ENCODE measurements around the gene EIF1AD. TPM values are rescaled to one million over a fixed set of nuclear protein-coding genes. Genes with fewer than 3 reads are reported as not detected.

The EIF1AD gene
- total and polyA plus RNA-seq, 9 of the 15 experiments (the other 6 are each of a cell fraction or from before 2014, with no cell fraction given): 50.1 to 98.8 (median 58.7) TPM

DNA sequence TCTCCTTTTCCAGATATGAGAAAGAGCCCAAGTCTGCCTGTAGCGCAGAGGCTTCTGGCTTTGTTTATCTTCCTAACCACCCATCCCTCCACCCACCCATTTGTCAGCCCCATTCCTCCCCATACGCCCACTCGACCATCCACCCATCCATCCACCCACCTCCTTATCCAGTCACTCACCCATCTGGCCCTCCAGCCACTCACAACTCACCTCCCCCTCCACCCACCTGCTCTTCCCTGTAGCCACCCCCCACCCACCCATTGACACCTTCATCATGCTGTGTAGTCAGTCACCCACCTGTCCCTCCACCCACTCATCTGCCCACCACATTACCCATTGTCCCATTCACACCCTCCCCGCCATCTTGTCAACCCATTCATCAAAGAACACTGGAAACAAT, 15.4 kb upstream of the EIF1AD start:
- Histone ChIP-seq H3K27me3 (ENCODE audit: control insufficient read depth in 2 of 2, insufficient read depth in 2 of 2, low read length in 2 of 2) (no peaks in the 10 kb centered on the region), H3K4me2 (ENCODE audit: insufficient read depth, low read length) (peak overlapping the region; percentile 21; the same call in 1 of the 2 replicates), H3K27ac (ENCODE audit: extremely low read depth, low read depth, low read length) (no peak overlapping the region), H4K20me1 (replicated peaks; ENCODE audit: control insufficient read depth, insufficient read depth, low read length) (no peaks in the 10 kb centered on the region), H2AFZ (ENCODE audit: low read depth, low read length) (0 out of 2 replicates have a peak overlapping the region, but pooled peaks have one; percentile 35), H3K9me1 (ENCODE audit: control insufficient read depth, insufficient read depth, low read length) (peaks cover 5% of the 10 kb centered on the region), H3K4me1 (replicated peaks in 1 of 2; ENCODE audit: control insufficient read depth in 2 of 2, insufficient read depth in 2 of 2, low read length in 2 of 2) (peaks cover 34 to 78% of the 10 kb centered on the region in 2 experiments), H3K36me3 (ENCODE audit: control insufficient read depth, insufficient read depth, low read length) (no peaks in the 10 kb centered on the region), H3K4me3 (no peak overlapping the region), H3K9ac (ENCODE audit: insufficient read depth in 1 of 2, low read depth in 2 of 2, low read length in 2 of 2) (no peak overlapping the region), H3K9me3 (replicated peaks; ENCODE audit: control insufficient read depth, insufficient read depth, low read depth, low read length) (no peaks in the 10 kb centered on the region), H3K79me2 (ENCODE audit: control insufficient read depth, insufficient read depth, low read length) (no peaks in the 10 kb centered on the region)
- WGBS (ENCODE audit: insufficient coverage, low coverage, missing lambda C conversion rate): 16% methylated on average over 3 of the region's 4 CpGs
- intact Hi-C loops (cut with micrococcal nuclease): no loop called here
- DNase-seq (ENCODE audit: extremely low read depth in 1 of 4, low spot score in 3 of 4): peak; percentile 36 to 63 (median 54)
- BruUV-seq (replicated peaks): no TSS peak
- ChIA-PET CTCF (ENCODE audit: low intra/inter-chr PET ratio) (no interaction called here), POLR2A (interaction anchor here (0.6 to 1.5 kb wide), 3 partner anchors 10 to 127 kb away, joined by 3 to 8 read pairs (median 3); partner anchors contain the start of gene CCDC85B)
- no peak for ATAC-seq
- in situ Hi-C loops (cut with MboI): no loop called here
- FAIRE-seq: peak; percentile 78
- TF ChIP-seq JUNB (CRISPR knock-in tag; conservative IDR thresholded peaks at IDR 0.05) (no peak), SNAPC5 (CRISPR knock-in tag; IDR thresholded peaks at IDR 0.05) (no peak), CBFA2T3 (IDR thresholded peaks at IDR 0.05) (peak; percentile 51), NCOA2 (IDR thresholded peaks at IDR 0.05; ENCODE audit: partially characterized antibody in 2 of 2) (no peak), CBFA2T2 (conservative IDR thresholded peaks at IDR 0.05) (peak; percentile 38; the same call in 1 of the 2 replicates), CHCHD3 (CRISPR knock-in tag; IDR thresholded peaks at IDR 0.05) (no peak), HMGXB4 (CRISPR knock-in tag; IDR thresholded peaks at IDR 0.05) (no peak), SAP30 (IDR thresholded peaks at IDR 0.05; ENCODE audit: borderline replicate concordance, insufficient read depth, low read depth, low read length, poor library complexity, severe bottlenecking) (no peak), ZNF311 (CRISPR knock-in tag; IDR thresholded peaks at IDR 0.05) (no peak), SIRT6 (IDR thresholded peaks at IDR 0.05; ENCODE audit: low read depth, low read length) (no peak)
- TF ChIP-seq, protein P1, sequence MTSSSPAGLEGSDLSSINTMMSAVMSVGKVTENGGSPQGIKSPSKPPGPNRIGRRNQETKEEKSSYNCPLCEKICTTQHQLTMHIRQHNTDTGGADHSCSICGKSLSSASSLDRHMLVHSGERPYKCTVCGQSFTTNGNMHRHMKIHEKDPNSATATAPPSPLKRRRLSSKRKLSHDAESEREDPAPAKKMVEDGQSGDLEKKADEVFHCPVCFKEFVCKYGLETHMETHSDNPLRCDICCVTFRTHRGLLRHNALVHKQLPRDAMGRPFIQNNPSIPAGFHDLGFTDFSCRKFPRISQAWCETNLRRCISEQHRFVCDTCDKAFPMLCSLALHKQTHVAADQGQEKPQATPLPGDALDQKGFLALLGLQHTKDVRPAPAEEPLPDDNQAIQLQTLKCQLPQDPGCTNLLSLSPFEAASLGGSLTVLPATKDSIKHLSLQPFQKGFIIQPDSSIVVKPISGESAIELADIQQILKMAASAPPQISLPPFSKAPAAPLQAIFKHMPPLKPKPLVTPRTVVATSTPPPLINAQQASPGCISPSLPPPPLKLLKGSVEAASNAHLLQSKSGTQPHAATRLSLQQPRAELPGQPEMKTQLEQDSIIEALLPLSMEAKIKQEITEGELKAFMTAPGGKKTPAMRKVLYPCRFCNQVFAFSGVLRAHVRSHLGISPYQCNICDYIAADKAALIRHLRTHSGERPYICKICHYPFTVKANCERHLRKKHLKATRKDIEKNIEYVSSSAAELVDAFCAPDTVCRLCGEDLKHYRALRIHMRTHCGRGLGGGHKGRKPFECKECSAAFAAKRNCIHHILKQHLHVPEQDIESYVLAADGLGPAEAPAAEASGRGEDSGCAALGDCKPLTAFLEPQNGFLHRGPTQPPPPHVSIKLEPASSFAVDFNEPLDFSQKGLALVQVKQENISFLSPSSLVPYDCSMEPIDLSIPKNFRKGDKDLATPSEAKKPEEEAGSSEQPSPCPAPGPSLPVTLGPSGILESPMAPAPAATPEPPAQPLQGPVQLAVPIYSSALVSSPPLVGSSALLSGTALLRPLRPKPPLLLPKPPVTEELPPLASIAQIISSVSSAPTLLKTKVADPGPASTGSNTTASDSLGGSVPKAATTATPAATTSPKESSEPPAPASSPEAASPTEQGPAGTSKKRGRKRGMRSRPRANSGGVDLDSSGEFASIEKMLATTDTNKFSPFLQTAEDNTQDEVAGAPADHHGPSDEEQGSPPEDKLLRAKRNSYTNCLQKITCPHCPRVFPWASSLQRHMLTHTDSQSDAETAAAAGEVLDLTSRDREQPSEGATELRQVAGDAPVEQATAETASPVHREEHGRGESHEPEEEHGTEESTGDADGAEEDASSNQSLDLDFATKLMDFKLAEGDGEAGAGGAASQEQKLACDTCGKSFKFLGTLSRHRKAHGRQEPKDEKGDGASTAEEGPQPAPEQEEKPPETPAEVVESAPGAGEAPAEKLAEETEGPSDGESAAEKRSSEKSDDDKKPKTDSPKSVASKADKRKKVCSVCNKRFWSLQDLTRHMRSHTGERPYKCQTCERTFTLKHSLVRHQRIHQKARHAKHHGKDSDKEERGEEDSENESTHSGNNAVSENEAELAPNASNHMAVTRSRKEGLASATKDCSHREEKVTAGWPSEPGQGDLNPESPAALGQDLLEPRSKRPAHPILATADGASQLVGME (CRISPR knock-in tag; IDR thresholded peaks at IDR 0.05): no peak
- TF ChIP-seq, protein P2, sequence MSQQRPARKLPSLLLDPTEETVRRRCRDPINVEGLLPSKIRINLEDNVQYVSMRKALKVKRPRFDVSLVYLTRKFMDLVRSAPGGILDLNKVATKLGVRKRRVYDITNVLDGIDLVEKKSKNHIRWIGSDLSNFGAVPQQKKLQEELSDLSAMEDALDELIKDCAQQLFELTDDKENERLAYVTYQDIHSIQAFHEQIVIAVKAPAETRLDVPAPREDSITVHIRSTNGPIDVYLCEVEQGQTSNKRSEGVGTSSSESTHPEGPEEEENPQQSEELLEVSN (IDR thresholded peaks at IDR 0.05; ENCODE audit: borderline replicate concordance in 1 of 2, extremely low read depth in 1 of 2, insufficient read depth in 1 of 2, insufficient read length in 1 of 2, low read depth in 1 of 2, low read length in 1 of 2, poor library complexity in 1 of 2, severe bottlenecking in 1 of 2): no peak

Data from K562 (cell line).